Loucy (cell line): Measurements from ENCODE around the gene TEDC2.

Experiments used
- H2AFZ ChIP-seq: fragments of 200-600 bp; sonication (generic); 2 replicates; pipeline ENCODE4 v1.6.0; 2016; ENCODE audit warnings: antibody characterized with exemption, mild to moderate bottlenecking, low read length, moderate library complexity
- H3F3A ChIP-seq: fragments of 200-600 bp; 2 replicates; pipeline ENCODE4 v1.6.0; 2016; ENCODE audit warnings: antibody characterized with exemption, low read depth, mild to moderate bottlenecking
- H3K27me3 ChIP-seq: fragments of 200-600 bp; sonication (generic); 2 replicates; pipeline ENCODE4 v1.6.1; 2014; ENCODE audit warnings: low read length, mild to moderate bottlenecking; ENCODE audit not compliant: insufficient read depth, poor library complexity, severe bottlenecking
- H3K36me3 ChIP-seq: fragments of 200-600 bp; sonication (generic); 2 replicates; pipeline ENCODE4 v1.6.1; 2016; ENCODE audit warnings: low read length; ENCODE audit not compliant: insufficient read depth
- H3K4me1 ChIP-seq: fragments of 200-600 bp; sonication (generic); 2 replicates; pipeline ENCODE4 v1.5.1; 2014; ENCODE audit warnings: low read length, mild to moderate bottlenecking; ENCODE audit not compliant: insufficient read depth, poor library complexity, severe bottlenecking
- H3K4me2 ChIP-seq: fragments of 200-600 bp; sonication (generic); 2 replicates; pipeline ENCODE4 v1.6.0; 2014; ENCODE audit warnings: antibody characterized with exemption, low read length, low read depth, mild to moderate bottlenecking; ENCODE audit not compliant: poor library complexity, severe bottlenecking
- H3K4me3 ChIP-seq: fragments of 200-600 bp; sonication (generic); 2 replicates; pipeline ENCODE4 v1.5.1; 2014; ENCODE audit warnings: low read length, mild to moderate bottlenecking, mixed read lengths; ENCODE audit not compliant: poor library complexity, severe bottlenecking
- H3K79me2 ChIP-seq: fragments of 200-600 bp; sonication (generic); 2 replicates; pipeline ENCODE4 v1.6.1; 2014; ENCODE audit warnings: low read length; ENCODE audit not compliant: insufficient read depth
- H3K9ac ChIP-seq: fragments of 200-600 bp; sonication (generic); 2 replicates; pipeline ENCODE4 v1.6.0; 2014; ENCODE audit warnings: mild to moderate bottlenecking, low read depth, low read length, moderate library complexity; ENCODE audit not compliant: poor library complexity, severe bottlenecking
- H3K9me2 ChIP-seq: fragments of 200-600 bp; sonication (generic); replicated peaks from 2 replicates; pipeline ENCODE4 v1.6.1; 2016; ENCODE audit warnings: low read depth, low read length, mixed read lengths
- H3K9me3 ChIP-seq: fragments of 200-600 bp; sonication (generic); 2 replicates; pipeline ENCODE4 v1.6.1; 2014; ENCODE audit warnings: mild to moderate bottlenecking, antibody characterized with exemption, low read length, low read depth; ENCODE audit not compliant: insufficient read depth
- H4K20me1 ChIP-seq: fragments of 200-600 bp; sonication (generic); 2 replicates; pipeline ENCODE4 v1.6.0; 2014; ENCODE audit warnings: antibody characterized with exemption, low read length, mild to moderate bottlenecking; ENCODE audit not compliant: insufficient read depth, poor library complexity, severe bottlenecking
- EZH2phosphoT487 ChIP-seq: fragments of 200-600 bp; IDR thresholded peaks from 2 replicates; pipeline ENCODE4 v1.6.1; 2018; ENCODE audit warnings: antibody characterized with exemption, mild to moderate bottlenecking, moderate library complexity, borderline replicate concordance
- TF ChIP-seq, protein P1 (sequence below): fragments of 200-600 bp; sonication (generic); conservative IDR thresholded peaks from 2 replicates; pipeline ENCODE4 v1.5.1; 2014; ENCODE audit warnings: mild to moderate bottlenecking, antibody characterized with exemption, low read length

TEDC2 gene

DNA sequence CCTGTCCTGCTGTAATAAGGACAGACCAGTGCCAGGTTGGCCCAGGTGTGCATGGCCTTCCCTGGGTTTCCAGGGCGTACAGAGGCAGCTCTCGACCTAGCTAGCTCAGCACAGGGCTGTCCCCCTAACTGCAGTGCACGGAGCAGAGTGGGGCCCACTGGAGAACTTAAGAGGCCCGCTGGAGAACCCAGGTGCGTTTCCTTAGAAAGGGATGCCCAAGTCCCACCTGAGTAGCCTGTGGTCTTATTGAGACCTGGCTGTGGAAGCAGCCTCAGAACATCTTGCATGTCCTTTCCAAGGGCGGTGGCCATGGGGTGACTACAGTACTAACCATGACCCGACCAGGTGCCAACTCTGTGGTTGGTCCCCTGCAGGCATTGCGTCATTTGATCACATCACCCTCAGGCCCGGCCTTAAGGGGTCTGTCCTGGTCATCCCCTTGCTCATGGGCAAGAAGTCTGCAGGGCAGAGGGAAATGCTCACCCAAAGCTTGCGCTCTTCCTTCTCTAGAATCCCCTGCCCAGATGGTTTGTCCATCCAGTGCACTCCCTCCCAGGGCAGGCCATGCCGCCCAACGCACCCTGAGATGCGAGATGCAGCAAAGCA lies 34.0 kb upstream of the TEDC2 start:
- Histone ChIP-seq H3K27me3 (no peaks in the 10 kb centered on the region), H3K4me1 (peaks cover 13% of the 10 kb centered on the region), H2AFZ (no peak overlapping the region), H3K9ac (no peak overlapping the region), H3K4me2 (no peak overlapping the region), H3K9me2 (no peaks in the 10 kb centered on the region), H3K36me3 (no peaks in the 10 kb centered on the region), H3K4me3 (no peak overlapping the region), H3F3A (no peaks in the 10 kb centered on the region), H3K9me3 (no peaks in the 10 kb centered on the region), H4K20me1 (peaks cover 9% of the 10 kb centered on the region), H3K79me2 (peaks cover 24% of the 10 kb centered on the region)
- TF ChIP-seq, protein P1, sequence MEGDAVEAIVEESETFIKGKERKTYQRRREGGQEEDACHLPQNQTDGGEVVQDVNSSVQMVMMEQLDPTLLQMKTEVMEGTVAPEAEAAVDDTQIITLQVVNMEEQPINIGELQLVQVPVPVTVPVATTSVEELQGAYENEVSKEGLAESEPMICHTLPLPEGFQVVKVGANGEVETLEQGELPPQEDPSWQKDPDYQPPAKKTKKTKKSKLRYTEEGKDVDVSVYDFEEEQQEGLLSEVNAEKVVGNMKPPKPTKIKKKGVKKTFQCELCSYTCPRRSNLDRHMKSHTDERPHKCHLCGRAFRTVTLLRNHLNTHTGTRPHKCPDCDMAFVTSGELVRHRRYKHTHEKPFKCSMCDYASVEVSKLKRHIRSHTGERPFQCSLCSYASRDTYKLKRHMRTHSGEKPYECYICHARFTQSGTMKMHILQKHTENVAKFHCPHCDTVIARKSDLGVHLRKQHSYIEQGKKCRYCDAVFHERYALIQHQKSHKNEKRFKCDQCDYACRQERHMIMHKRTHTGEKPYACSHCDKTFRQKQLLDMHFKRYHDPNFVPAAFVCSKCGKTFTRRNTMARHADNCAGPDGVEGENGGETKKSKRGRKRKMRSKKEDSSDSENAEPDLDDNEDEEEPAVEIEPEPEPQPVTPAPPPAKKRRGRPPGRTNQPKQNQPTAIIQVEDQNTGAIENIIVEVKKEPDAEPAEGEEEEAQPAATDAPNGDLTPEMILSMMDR, result no peak
- TF ChIP-seq EZH2phosphoT487, result no peak

DNA sequence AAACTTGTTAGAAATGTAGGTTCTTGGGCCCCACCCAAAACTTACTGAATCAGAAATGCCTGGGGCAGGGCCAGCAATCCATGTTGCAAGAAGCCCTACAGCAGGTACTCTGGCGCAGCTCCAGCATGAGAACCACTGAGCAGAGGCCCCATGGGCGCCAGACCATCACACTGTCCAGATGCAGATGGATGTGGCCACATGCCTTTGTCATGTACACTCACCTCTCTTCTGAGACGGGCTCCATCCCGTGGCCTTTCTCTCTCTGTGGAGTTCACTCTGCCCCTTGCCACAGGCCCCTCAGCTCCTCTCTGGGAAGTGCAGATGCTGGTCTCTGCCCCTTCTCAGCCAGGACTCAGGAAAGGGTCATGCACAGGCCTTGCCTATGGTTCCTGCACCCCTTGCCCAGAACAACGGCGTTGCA lies 33.0 kb upstream of the TEDC2 start:
- no peaks in the 10 kb centered on the region for H3K9me2 ChIP-seq
- no peak for TF ChIP-seq EZH2phosphoT487
- TF ChIP-seq, protein P1, result no peak
- H3K4me1 ChIP-seq, result peaks cover 17% of the 10 kb centered on the region
- no peaks in the 10 kb centered on the region for H3K9me3 ChIP-seq
- peaks cover 10% of the 10 kb centered on the region for H4K20me1 ChIP-seq
- H3K9ac ChIP-seq, result peak overlapping the region; percentile 79
- no peaks in the 10 kb centered on the region for H3F3A ChIP-seq
- H3K4me3 ChIP-seq, result no peak overlapping the region
- no peak overlapping the region for H2AFZ ChIP-seq
- no peaks in the 10 kb centered on the region for H3K36me3 ChIP-seq
- peak overlapping the region; percentile 70 for H3K4me2 ChIP-seq
- peaks cover 34% of the 10 kb centered on the region for H3K79me2 ChIP-seq
- H3K27me3 ChIP-seq, result no peaks in the 10 kb centered on the region

DNA sequence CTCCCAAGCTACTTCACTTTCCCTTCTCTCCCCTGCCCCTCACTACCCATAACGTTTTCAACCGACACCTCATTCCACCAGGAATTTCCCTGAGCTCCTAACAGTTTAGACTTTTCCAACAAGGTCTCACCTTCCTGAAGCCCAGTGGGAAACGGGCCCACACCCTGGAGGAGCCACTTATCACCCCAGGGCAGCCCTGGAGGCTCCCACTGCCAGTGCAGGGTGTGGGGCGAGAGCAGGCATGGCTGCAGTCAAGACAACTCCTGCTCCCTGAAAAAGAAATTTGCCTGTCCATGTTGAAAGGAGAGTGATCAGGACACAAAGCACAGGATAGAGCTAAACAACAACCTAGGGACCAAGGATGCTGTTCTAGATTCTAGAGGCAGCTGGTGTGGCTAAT lies 32.4 kb upstream of the TEDC2 start:
- Histone ChIP-seq H3K79me2 (peaks cover 40% of the 10 kb centered on the region), H3K4me2 (peak overlapping the region; percentile 70), H2AFZ (no peak overlapping the region), H3K9me2 (no peaks in the 10 kb centered on the region), H3K9ac (peak overlapping the region; percentile 79), H3F3A (no peaks in the 10 kb centered on the region), H3K9me3 (no peaks in the 10 kb centered on the region), H3K4me1 (peaks cover 17% of the 10 kb centered on the region), H3K36me3 (peaks cover under 1% of the 10 kb centered on the region; the same call in 1 of the 2 replicates), H3K27me3 (no peaks in the 10 kb centered on the region), H4K20me1 (peaks cover 10% of the 10 kb centered on the region), H3K4me3 (peak overlapping the region; percentile 71)
- TF ChIP-seq, protein P1, result no peak
- no peak for TF ChIP-seq EZH2phosphoT487
